BLaER1 (cell line): ENCODE results near the gene TRAF2.

Source experiments
- H3K27ac ChIP-seq: shearing (Covaris generic); formaldehyde crosslinking; 2 replicates; pipeline ENCODE4 v1.8.1; 2022
- H3K27me3 ChIP-seq: shearing (Covaris generic); formaldehyde crosslinking; 2 replicates; pipeline ENCODE4 v1.8.1; 2022
- H3K36me3 ChIP-seq: shearing (Covaris generic); formaldehyde crosslinking; 2 replicates; pipeline ENCODE4 v1.8.1; 2022
- H3K4me1 ChIP-seq: shearing (Covaris generic); formaldehyde crosslinking; 2 replicates; pipeline ENCODE4 v1.8.1; 2022
- H3K4me2 ChIP-seq: shearing (Covaris generic); formaldehyde crosslinking; 2 replicates; pipeline ENCODE4 v1.8.1; 2022
- H3K4me3 ChIP-seq: shearing (Covaris generic); formaldehyde crosslinking; 2 replicates; pipeline ENCODE4 v1.8.1; 2022
- H3K9ac ChIP-seq: shearing (Covaris generic); formaldehyde crosslinking; 2 replicates; pipeline ENCODE4 v1.8.1; 2022
- H3K9me3 ChIP-seq: shearing (Covaris generic); formaldehyde crosslinking; 2 replicates; pipeline ENCODE4 v1.8.1; 2022
- H4K20me1 ChIP-seq: shearing (Covaris generic); formaldehyde crosslinking; 2 replicates; pipeline ENCODE4 v1.8.1; 2022
- Cebpa-rat ChIP-seq: shearing (Covaris generic); IDR thresholded peaks from 2 replicates; pipeline ENCODE4 v1.8.1; 2022

The TRAF2 gene

GRCh38 chr9:136949239-136949816 is 63.0 kb downstream of the TRAF2 start:
- Histone ChIP-seq H3K4me3 (peak overlapping the region; percentile 71), H3K27me3 (no peaks in the 10 kb centered on the region), H3K27ac (peak overlapping the region; percentile 89), H3K36me3 (no peaks in the 10 kb centered on the region), H3K4me1 (peaks cover 45% of the 10 kb centered on the region), H4K20me1 (peaks cover under 1% of the 10 kb centered on the region; the same call in 1 of the 2 replicates), H3K4me2 (peak overlapping the region; percentile 81), H3K9ac (peak overlapping the region; percentile 83), H3K9me3 (no peaks in the 10 kb centered on the region)
- TF ChIP-seq Cebpa-rat = no peak

- H3K4me2 ChIP-seq = peak overlapping the region; percentile 81
- H3K27ac ChIP-seq = peak overlapping the region; percentile 89
Measured at GRCh38 chr9:136949817-136950655, 63.7 kb downstream of the TRAF2 start.

GRCh38 chr9:136950656-136951276 is 64.5 kb downstream of the TRAF2 start:
- Histone ChIP-seq H3K9ac (peak overlapping the region; percentile 83), H3K27ac (peak overlapping the region; percentile 89), H3K27me3 (no peaks in the 10 kb centered on the region), H3K9me3 (no peaks in the 10 kb centered on the region), H4K20me1 (no peaks in the 10 kb centered on the region), H3K36me3 (no peaks in the 10 kb centered on the region), H3K4me1 (peaks cover 34% of the 10 kb centered on the region), H3K4me3 (peak overlapping the region; percentile 71), H3K4me2 (peak overlapping the region; percentile 81)
- no peak for TF ChIP-seq Cebpa-rat

More at GRCh38 chr9:136949817-136950655, 63.7 kb downstream of the TRAF2 start:
- no peaks in the 10 kb centered on the region for H3K36me3 ChIP-seq
- H3K4me3 ChIP-seq = peak overlapping the region; percentile 71
- peaks cover 41% of the 10 kb centered on the region for H3K4me1 ChIP-seq
- no peaks in the 10 kb centered on the region for H3K27me3 ChIP-seq
- TF ChIP-seq Cebpa-rat = no peak
- H3K9ac ChIP-seq = peak overlapping the region; percentile 83
- no peaks in the 10 kb centered on the region for H3K9me3 ChIP-seq
- H4K20me1 ChIP-seq = no peaks in the 10 kb centered on the region

- Histone ChIP-seq H3K4me2 (no peak within 1 kb of the TSS), H3K27ac (0 out of 2 replicates have a peak within 1 kb of the TSS, but pooled peaks have one; percentile 9), H3K36me3 (no peaks in the 10 kb centered on the region), H3K4me3 (no peak within 1 kb of the TSS), H4K20me1 (no peaks in the 10 kb centered on the region), H3K9me3 (no peaks in the 10 kb centered on the region), H3K4me1 (peaks cover 30% of the 10 kb centered on the region), H3K27me3 (no peaks in the 10 kb centered on the region), H3K9ac (no peak within 1 kb of the TSS)
- TF ChIP-seq Cebpa-rat = no peak
Measured at GRCh38 chr9:136951541-136952320, 65.4 kb downstream of the TRAF2 start, which contains the start of gene LCN12. Gene LCN12, plus strand, starts transcription at chr9:136952273. Its CDS starts 55 bp downstream, at chr9:136952328.

- H3K9me3 ChIP-seq = no peaks in the 10 kb centered on the region
- H3K27ac ChIP-seq = no peak overlapping the region
- H3K4me1 ChIP-seq = peaks cover 28% of the 10 kb centered on the region
- no peaks in the 10 kb centered on the region for H3K27me3 ChIP-seq
- no peak overlapping the region for H3K4me3 ChIP-seq
- no peaks in the 10 kb centered on the region for H4K20me1 ChIP-seq
- no peaks in the 10 kb centered on the region for H3K36me3 ChIP-seq
- H3K4me2 ChIP-seq = no peak overlapping the region
- H3K9ac ChIP-seq = no peak overlapping the region
- TF ChIP-seq Cebpa-rat = no peak
Measured at GRCh38 chr9:136952321-136952850, 66.1 kb downstream of the TRAF2 start.

- Histone ChIP-seq H3K27me3 (no peaks in the 10 kb centered on the region), H3K9ac (no peak overlapping the region), H3K36me3 (no peaks in the 10 kb centered on the region), H3K27ac (no peak overlapping the region), H3K4me3 (no peak overlapping the region), H3K4me2 (no peak overlapping the region), H3K9me3 (no peaks in the 10 kb centered on the region), H3K4me1 (peaks cover 21% of the 10 kb centered on the region), H4K20me1 (no peaks in the 10 kb centered on the region)
- TF ChIP-seq Cebpa-rat = no peak
Measured at GRCh38 chr9:136952876-136953770, 66.8 kb downstream of the TRAF2 start.

- Histone ChIP-seq H3K27me3 (no peaks in the 10 kb centered on the region), H3K4me1 (peaks cover 14% of the 10 kb centered on the region), H3K4me3 (no peak overlapping the region), H3K36me3 (no peaks in the 10 kb centered on the region), H3K27ac (no peak overlapping the region), H3K4me2 (no peak overlapping the region), H3K9me3 (no peaks in the 10 kb centered on the region), H3K9ac (no peak overlapping the region), H4K20me1 (no peaks in the 10 kb centered on the region)
- TF ChIP-seq Cebpa-rat = no peak
Measured at GRCh38 chr9:136953771-136954269, 67.5 kb downstream of the TRAF2 start.

GRCh38 chr9:136954270-136955083 is 68.2 kb downstream of the TRAF2 start:
- Histone ChIP-seq H3K4me3 (no peak overlapping the region), H3K27ac (no peak overlapping the region), H3K9me3 (no peaks in the 10 kb centered on the region), H3K9ac (no peak overlapping the region), H3K36me3 (no peaks in the 10 kb centered on the region), H4K20me1 (no peaks in the 10 kb centered on the region), H3K4me1 (peaks cover 12% of the 10 kb centered on the region), H3K4me2 (no peak overlapping the region), H3K27me3 (no peaks in the 10 kb centered on the region)
- no peak for TF ChIP-seq Cebpa-rat
